Panc1 (cell line): ENCODE data around the gene ANKRD34A. TPM values are rescaled to one million over a fixed set of nuclear protein-coding genes. Genes with fewer than 3 reads are reported as not detected.

Experiments
- ATAC-seq: fragments of 200-7000 bp; cut with Tn5 transposase; 2 replicates; pipeline ENCODE4 v1.9.1; 2020; ENCODE audit warnings: mild to moderate bottlenecking, moderate library complexity
- BruUV-seq: library from RNA; stranded (reverse); fragments of 400-500 nt; replicated peaks from 2 replicates; lab custom pipeline; 2021; lab: Mats Ljungman, UMichigan
- CTCF ChIA-PET: fragments of 300-600 bp; sonication (Branson Sonifier 250); formaldehyde crosslinking; loops from one replicate; lab custom pipeline; 2022; ENCODE audit warnings: antibody characterized with exemption; lab: Charles Lee
- POLR2A ChIA-PET: fragments of 300-600 bp; sonication (Branson Sonifier 250); formaldehyde crosslinking; loops from one replicate; lab custom pipeline; 2022; ENCODE audit warnings: antibody characterized with exemption; lab: Charles Lee
- DNase-seq: peaks from one replicate; pipeline ENCODE4 v3.0.0-alpha.2; 2010; ENCODE audit warnings: low read depth, low spot score
- H3K27ac ChIP-seq: 2 replicates; pipeline ENCODE4 v1.5.1; 2011; ENCODE audit warnings: mild to moderate bottlenecking, low read length, inconsistent platforms
- H3K27me3 ChIP-seq: fragments of 200-500 bp; sonication (Bioruptor generic); 2 replicates; pipeline ENCODE4 v1.6.0; 2014; ENCODE audit warnings: low read length, inconsistent platforms; ENCODE audit not compliant: control insufficient read depth, insufficient read depth
- H3K36me3 ChIP-seq: fragments of 200-500 bp; sonication (Bioruptor generic); 2 replicates; pipeline ENCODE4 v1.5.1; 2014; ENCODE audit warnings: inconsistent platforms, mild to moderate bottlenecking, low read length, moderate library complexity; ENCODE audit not compliant: control insufficient read depth, insufficient read depth
- H3K4me1 ChIP-seq: 2 replicates; pipeline ENCODE4 v1.5.1; 2011; ENCODE audit warnings: inconsistent platforms, mild to moderate bottlenecking, low read length, moderate library complexity; ENCODE audit not compliant: control insufficient read depth, insufficient read depth
- H3K4me3 ChIP-seq, 2 experiments: 2 replicates each; pipeline ENCODE4 v1.5.1; 2011 to 2012; ENCODE audit warnings: low read depth in 2 of 2, low read length in 2 of 2, mild to moderate bottlenecking in 2 of 2, inconsistent platforms in 1 of 2, moderate library complexity in 1 of 2
- H3K9me3 ChIP-seq: fragments of 200-500 bp; sonication (Bioruptor generic); 2 replicates; pipeline ENCODE4 v1.5.1; 2014; ENCODE audit warnings: low read depth, mild to moderate bottlenecking, inconsistent platforms, low read length, moderate library complexity; ENCODE audit not compliant: control insufficient read depth, insufficient read depth
- POLR2AphosphoS5 ChIP-seq: IDR thresholded peaks from 2 replicates; pipeline ENCODE4 v1.6.1; 2012; ENCODE audit warnings: mild to moderate bottlenecking, low read depth, low read length, moderate library complexity
- SIN3A ChIP-seq: IDR thresholded peaks from 2 replicates; pipeline ENCODE4 v1.6.1; 2012; ENCODE audit warnings: low read depth, mild to moderate bottlenecking, low read length, moderate library complexity, borderline replicate concordance; ENCODE audit not compliant: insufficient read depth
- TCF7L2 ChIP-seq: IDR thresholded peaks from 2 replicates; pipeline ENCODE4 v1.6.1; 2011; ENCODE audit warnings: mild to moderate bottlenecking, low read depth, low read length, inconsistent platforms
- in situ Hi-C: cut with HindIII; loops from 2 replicates; pipeline ENCODE4 v1.10.0; 2016; ENCODE audit warnings: low sequenced_read_pairs, low pct_unique_long_range_greater_than_20kb
- intact Hi-C: fragments of 100-400 bp; cut with micrococcal nuclease; formaldehyde crosslinking; loops from one replicate; pipeline ENCODE4 v1.10.0; 2022; ENCODE audit not compliant: unreplicated experiment
- total RNA-seq: library from RNA; stranded (reverse); gene quantifications from one replicate; pipeline ENCODE4 v1.2.1, GENCODE V29; 2021; ENCODE audit not compliant: unreplicated experiment
- TF ChIP-seq, protein P1 (sequence below): fragments of 450-650 bp; IDR thresholded peaks from 2 replicates; pipeline ENCODE4 v1.5.1; 2017; ENCODE audit warnings: mild to moderate bottlenecking
- TF ChIP-seq, protein P2 (sequence below), 2 experiments: IDR thresholded peaks; 2 replicates each; pipeline ENCODE4 v1.6.1; 2011 to 2012; ENCODE audit warnings: low read depth in 2 of 2, control low read depth in 1 of 2, low read length in 1 of 2, mild to moderate bottlenecking in 1 of 2, moderate library complexity in 1 of 2; ENCODE audit not compliant: insufficient read depth in 1 of 2

The ANKRD34A gene
- total RNA-seq, 1 experiment from 2014 or later, result 1.4 TPM

- BruUV-seq, result no TSS peak
- POLR2A ChIA-PET, result no interaction called here
- TF ChIP-seq TCF7L2 (no peak), SIN3A (no peak)
- TF ChIP-seq, protein P1, sequence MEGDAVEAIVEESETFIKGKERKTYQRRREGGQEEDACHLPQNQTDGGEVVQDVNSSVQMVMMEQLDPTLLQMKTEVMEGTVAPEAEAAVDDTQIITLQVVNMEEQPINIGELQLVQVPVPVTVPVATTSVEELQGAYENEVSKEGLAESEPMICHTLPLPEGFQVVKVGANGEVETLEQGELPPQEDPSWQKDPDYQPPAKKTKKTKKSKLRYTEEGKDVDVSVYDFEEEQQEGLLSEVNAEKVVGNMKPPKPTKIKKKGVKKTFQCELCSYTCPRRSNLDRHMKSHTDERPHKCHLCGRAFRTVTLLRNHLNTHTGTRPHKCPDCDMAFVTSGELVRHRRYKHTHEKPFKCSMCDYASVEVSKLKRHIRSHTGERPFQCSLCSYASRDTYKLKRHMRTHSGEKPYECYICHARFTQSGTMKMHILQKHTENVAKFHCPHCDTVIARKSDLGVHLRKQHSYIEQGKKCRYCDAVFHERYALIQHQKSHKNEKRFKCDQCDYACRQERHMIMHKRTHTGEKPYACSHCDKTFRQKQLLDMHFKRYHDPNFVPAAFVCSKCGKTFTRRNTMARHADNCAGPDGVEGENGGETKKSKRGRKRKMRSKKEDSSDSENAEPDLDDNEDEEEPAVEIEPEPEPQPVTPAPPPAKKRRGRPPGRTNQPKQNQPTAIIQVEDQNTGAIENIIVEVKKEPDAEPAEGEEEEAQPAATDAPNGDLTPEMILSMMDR, result no peak
- TF ChIP-seq, protein P2, sequence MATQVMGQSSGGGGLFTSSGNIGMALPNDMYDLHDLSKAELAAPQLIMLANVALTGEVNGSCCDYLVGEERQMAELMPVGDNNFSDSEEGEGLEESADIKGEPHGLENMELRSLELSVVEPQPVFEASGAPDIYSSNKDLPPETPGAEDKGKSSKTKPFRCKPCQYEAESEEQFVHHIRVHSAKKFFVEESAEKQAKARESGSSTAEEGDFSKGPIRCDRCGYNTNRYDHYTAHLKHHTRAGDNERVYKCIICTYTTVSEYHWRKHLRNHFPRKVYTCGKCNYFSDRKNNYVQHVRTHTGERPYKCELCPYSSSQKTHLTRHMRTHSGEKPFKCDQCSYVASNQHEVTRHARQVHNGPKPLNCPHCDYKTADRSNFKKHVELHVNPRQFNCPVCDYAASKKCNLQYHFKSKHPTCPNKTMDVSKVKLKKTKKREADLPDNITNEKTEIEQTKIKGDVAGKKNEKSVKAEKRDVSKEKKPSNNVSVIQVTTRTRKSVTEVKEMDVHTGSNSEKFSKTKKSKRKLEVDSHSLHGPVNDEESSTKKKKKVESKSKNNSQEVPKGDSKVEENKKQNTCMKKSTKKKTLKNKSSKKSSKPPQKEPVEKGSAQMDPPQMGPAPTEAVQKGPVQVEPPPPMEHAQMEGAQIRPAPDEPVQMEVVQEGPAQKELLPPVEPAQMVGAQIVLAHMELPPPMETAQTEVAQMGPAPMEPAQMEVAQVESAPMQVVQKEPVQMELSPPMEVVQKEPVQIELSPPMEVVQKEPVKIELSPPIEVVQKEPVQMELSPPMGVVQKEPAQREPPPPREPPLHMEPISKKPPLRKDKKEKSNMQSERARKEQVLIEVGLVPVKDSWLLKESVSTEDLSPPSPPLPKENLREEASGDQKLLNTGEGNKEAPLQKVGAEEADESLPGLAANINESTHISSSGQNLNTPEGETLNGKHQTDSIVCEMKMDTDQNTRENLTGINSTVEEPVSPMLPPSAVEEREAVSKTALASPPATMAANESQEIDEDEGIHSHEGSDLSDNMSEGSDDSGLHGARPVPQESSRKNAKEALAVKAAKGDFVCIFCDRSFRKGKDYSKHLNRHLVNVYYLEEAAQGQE (IDR thresholded peaks at IDR 0.05; ENCODE audit: insufficient read depth in 1 of 2, low read depth in 2 of 2, low read length in 1 of 2), result no peak
- H3K27ac ChIP-seq, result no peak overlapping the region
- no peaks in the 10 kb centered on the region for H3K36me3 ChIP-seq
- in situ Hi-C loops, result no loop called here
- intact Hi-C loops, result no loop called here
- no peak for DNase-seq
- no peaks in the 10 kb centered on the region for H3K27me3 ChIP-seq
- peaks cover 28% of the 10 kb centered on the region for H3K4me1 ChIP-seq
- no peaks in the 10 kb centered on the region for H3K9me3 ChIP-seq
- no peak overlapping the region for H3K4me3 ChIP-seq
- CTCF ChIA-PET, result no interaction called here
- no peak for ATAC-seq
Observed at GRCh38 chr1:145953861-145954260, 10.5 kb downstream of the ANKRD34A start.

GRCh38 chr1:145952903-145953302 is 11.5 kb downstream of the ANKRD34A start:
- TF ChIP-seq, protein P1, result no peak
- TF ChIP-seq, protein P2 (IDR thresholded peaks at IDR 0.05; ENCODE audit: insufficient read depth in 1 of 2, low read depth in 2 of 2, low read length in 1 of 2), result no peak
- TF ChIP-seq SIN3A (no peak), TCF7L2 (no peak), POLR2AphosphoS5 (no peak)
- no peak overlapping the region for H3K27ac ChIP-seq
- ChIA-PET POLR2A (no interaction called here), CTCF (no interaction called here)
- no peaks in the 10 kb centered on the region for H3K27me3 ChIP-seq
- intact Hi-C loops (no loop called here), in situ Hi-C loops (no loop called here)
- no peak for ATAC-seq
- no peaks in the 10 kb centered on the region for H3K36me3 ChIP-seq
- no peak overlapping the region for H3K4me3 ChIP-seq
- H3K9me3 ChIP-seq, result no peaks in the 10 kb centered on the region
- peaks cover 21% of the 10 kb centered on the region for H3K4me1 ChIP-seq
- BruUV-seq, result no TSS peak
- no peak for DNase-seq
